Globus pallidus (tissue), 1 donor: ENCODE measurements around the gene WHRN.

Source experiments
- DNase-seq: peaks from one replicate; pipeline ENCODE4 v3.0.0-alpha.2; 2015; ENCODE audit warnings: low spot score

The WHRN gene

GRCh38 chr9:114397219-114397847, 107.9 kb downstream of the WHRN start:
- DNase-seq = no peak

- DNase-seq = no peak
These were observed 108.6 kb downstream of the WHRN start for GRCh38 chr9:114396558-114397218.

- no peak for DNase-seq
These were observed 109.5 kb downstream of the WHRN start for GRCh38 chr9:114395768-114396167.

GRCh38 chr9:114395334-114395617, 110.0 kb downstream of the WHRN start:
- DNase-seq = no peak

GRCh38 chr9:114394523-114395333, 110.5 kb downstream of the WHRN start:
- no peak for DNase-seq

- DNase-seq = no peak
These were observed 112.5 kb downstream of the WHRN start for GRCh38 chr9:114392749-114393112.

GRCh38 chr9:114390952-114391351, 114.3 kb downstream of the WHRN start:
- no peak for DNase-seq

GRCh38 chr9:114389612-114390368, 115.5 kb downstream of the WHRN start:
- DNase-seq = no peak

- no peak for DNase-seq
These were observed 116.4 kb downstream of the WHRN start for GRCh38 chr9:114388764-114389375.

- DNase-seq = no peak
These were observed 117.0 kb downstream of the WHRN start for GRCh38 chr9:114388357-114388682.

GRCh38 chr9:114387680-114388356, 117.5 kb downstream of the WHRN start, which contains the start of gene AKNA:
Gene AKNA (minus strand): TSS chr9:114387982. CDS start chr9:114381333, 6,649 bp downstream.
- peak; percentile 73 for DNase-seq

- DNase-seq = no peak
These were observed 118.2 kb downstream of the WHRN start for GRCh38 chr9:114386886-114387679.

GRCh38 chr9:114386361-114386885, 118.8 kb downstream of the WHRN start:
- DNase-seq = no peak

- peak; percentile 64 for DNase-seq
These were observed 119.7 kb downstream of the WHRN start for GRCh38 chr9:114385397-114386181.

GRCh38 chr9:114384836-114385396, 120.4 kb downstream of the WHRN start:
- DNase-seq = no peak

- DNase-seq = no peak
These were observed 120.9 kb downstream of the WHRN start for GRCh38 chr9:114384341-114384740.

GRCh38 chr9:114383521-114384231, 121.6 kb downstream of the WHRN start:
- DNase-seq = no peak

- DNase-seq = no peak
These were observed 122.4 kb downstream of the WHRN start for GRCh38 chr9:114382699-114383520.
